Measurements from ENCODE around the gene DAP.
"Not testable (repeated sequence)": the region's sequence is repeated elsewhere in the genome, so short reads cannot be mapped to it uniquely, and the experiment has no call there.

GRCh38 chr5:10716825-10717224, 44.2 kb downstream of the DAP start:
- TF ChIP-seq CTCF, POLR2A (IDR thresholded peaks at IDR 0.05): not testable (repeated sequence)

All from adrenal gland (tissue), 5 donors.